CD4-positive, alpha-beta T cell treated with Interleukin-4 for 1 hour (primary cell): ENCODE measurements around the gene RRAS.
A peak's percentile ranks its signal among the peaks of the same experiment; 100 is the strongest.

Experiments
- DNase-seq, 2 donors: peaks; one replicate each; pipeline ENCODE4 v3.0.0-alpha.2; 2020 to 2022

RRAS gene

DNA sequence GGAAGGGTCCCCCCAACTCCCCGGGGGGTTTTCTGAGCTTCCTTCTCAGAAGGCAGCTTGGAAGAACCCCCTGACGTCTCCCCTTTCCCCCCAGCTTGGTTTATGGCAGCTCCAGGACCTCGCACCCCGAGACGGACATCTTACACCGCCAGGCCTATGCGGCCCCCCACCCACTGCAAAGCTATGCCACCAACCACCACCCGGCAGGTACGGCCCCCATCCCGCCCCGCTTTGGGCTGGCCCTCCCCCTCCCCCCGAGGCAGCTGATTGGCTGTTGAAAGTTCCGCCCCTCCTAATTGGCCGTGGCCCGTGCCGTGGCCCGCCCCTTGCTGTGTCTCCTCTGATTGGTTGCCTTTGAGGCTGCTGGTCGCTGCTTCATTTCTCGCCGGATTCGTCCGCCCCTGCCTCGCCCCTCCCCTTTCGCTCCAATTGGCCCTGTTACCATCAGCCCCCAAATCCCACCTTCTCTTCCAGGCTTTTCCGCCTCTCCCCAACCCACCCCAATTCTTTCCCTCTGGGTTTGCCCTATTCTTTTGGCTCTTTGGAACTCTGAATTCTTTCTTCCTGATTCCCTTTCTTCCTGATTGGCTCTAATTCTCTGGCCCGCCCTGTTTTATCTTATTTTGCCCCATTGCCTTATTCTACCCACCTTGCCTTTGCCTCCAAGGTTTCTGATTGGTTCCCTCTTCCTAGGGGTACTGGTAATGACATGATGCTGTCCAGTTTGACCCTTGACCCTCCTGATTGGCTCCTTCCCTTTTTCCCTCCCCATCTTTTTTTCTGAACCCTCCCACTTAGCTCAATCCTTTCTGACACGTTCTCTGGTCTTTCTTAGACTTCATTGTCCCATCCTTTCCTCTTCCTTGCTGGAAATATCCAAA lies 46.5 kb downstream of the RRAS start:
- peak; percentile 93 to 95 for DNase-seq

DNA sequence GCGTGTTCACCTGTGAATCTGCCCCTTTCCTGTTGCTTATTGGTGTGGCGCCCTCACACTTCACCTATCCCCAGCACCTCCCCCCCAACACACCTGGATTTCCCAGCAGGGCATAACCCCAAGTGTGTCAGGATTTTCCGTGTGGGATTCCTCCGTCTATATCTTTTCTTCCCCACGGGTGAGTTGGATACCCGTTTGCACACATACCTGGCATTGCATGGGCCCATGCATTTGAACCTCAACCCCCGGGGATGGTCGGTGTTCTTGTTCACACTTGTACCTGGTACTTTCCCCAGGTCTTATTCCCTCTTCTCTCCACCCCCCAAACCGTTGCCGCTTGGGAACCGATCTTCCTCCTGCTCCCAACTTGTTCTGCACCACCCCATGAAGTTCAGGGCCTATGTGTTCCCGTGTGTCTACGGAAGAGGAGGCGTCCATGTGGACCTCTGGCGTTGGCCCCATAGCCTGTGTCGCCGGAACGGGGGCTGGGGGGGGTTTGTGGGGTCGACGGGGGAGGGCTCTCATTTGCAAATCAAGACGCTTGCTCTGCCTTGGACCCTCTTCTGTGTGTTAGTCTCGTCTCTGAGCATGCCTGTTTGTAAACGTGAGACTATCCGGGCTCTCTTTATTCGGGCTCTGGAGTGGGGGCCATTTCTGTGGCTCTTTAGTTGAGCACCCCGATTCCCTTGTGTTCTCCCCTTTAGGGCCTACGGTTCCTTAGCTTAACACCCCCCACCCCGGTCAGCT lies 47.3 kb downstream of the RRAS start:
- peak in 1 of 2 donors; percentile 20 for DNase-seq

DNA sequence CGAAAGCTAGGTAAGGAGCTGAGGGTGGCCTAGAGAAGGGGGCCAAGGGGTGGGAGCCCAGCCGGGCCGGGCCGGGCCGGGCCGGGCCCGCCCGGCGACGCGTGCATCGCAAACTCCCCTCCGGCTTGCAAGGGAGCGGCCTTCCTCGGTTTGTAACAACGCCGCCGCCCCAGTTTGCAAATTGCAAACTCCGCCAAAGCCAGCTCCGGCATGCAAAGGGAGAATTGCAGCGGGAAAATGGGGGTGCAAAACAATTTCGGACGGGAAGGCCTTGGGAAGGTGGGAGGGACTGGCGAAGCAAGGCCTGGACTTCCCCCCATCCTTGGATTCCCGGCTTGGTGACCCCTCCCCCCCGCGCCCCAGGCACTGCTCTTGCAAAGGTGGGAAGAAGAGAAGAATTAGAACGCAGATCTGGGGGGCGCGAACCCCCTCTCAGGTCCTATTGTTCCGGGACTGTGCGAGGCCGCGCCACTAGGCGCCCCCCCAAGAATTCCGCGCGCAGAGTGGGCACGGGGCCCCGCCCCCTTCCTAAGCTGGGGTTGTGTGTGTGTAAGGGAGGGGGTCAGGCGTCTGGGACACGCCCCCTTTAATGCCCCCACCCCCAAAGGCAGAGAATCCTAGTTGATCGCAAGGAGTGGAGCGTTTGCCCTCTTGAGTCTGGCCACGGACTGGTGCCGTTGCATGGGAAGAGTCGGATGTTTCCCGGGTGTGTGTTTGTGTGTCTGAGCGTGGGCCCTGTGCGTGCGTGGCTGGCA lies 48.0 kb downstream of the RRAS start:
- peak; percentile 23 to 46 for DNase-seq

DNA sequence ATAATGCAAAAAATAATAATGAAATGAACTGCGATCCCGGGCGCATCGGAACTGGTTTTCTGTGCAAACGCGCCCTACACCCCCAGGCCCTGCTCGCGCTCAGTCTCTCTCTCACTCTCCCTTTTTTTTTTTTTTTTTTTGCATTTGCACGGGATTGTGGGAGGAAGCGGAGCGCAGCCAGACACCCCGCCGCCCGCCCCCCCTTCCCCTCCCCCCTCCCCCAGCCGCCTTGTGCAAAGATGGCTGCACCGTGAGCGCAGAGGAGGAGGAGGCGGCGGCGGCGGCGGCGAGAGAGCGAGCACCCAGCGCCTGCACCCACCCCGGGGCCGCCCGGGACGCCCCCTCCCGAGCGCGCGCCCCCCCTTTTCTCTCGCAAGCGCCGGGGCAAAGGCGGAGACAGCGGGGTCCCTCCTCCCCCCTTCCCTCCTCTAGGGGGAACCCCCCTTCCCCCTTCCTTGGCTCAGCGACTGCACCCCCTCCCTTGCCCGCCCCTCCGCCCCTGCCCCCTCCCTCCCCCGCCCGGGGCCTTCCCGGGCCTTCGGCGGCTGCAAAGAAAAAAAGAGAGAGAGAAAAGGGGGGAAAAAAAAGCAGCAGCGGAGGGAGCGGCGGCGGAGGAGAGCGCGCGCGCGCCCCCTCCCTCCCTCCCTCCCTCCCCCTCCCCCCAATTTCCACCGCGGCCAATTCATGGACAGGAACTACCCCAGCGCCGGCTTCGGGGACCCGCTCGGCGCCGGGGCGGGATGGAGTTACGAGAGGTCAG lies 48.8 kb downstream of the RRAS start, which contains the start of gene PRR12:
Gene PRR12, plus strand, starts transcription at position 212 of the 760 bp plus-strand sequence. Its CDS starts 473 bp downstream, at position 685.
- peak; percentile 77 to 86 for DNase-seq

DNA sequence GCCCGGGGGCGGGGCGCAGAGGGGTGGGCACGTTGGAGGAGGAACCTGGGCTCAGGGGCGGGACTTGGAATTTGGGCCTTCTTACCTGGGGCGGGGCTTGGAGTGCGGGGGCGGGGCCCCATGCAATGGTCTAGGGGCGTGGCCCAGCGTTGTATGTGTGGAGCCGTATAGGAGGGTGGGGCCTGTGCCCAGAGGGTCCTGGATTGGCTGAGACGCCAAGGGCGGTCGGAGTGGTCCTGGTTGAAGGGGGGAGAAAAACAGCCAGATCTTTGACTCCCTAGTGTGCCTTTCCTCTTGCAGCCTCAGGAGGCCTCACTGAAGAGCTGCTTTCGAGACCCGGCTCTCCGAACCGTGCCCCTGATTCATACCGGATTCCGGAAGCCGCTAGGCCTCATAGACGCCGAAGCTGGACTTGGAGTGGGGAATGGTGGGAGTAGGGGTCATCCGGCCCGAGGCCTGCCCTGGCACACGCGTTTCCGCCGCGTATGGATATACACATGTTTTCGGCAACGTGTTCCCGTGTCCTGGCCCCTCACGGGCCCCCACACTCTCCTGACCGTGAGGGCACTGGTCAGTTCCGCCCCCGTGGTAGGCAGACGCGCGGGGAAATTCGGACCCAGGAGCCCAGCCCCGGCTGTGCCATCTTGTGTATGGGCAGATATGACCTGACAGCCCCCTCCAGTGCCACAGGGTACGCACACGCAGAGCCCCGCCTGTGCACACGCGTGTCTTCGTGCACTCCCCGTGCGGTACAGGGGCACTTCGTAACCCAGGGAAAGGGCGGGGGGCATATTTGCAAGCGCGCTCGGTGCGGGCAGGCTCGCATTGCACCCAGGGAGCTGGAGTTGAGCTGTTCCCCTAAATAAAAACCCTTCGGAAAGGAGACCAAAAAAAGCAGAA lies 49.6 kb downstream of the RRAS start:
- peak; percentile 98 to 99 for DNase-seq

DNA sequence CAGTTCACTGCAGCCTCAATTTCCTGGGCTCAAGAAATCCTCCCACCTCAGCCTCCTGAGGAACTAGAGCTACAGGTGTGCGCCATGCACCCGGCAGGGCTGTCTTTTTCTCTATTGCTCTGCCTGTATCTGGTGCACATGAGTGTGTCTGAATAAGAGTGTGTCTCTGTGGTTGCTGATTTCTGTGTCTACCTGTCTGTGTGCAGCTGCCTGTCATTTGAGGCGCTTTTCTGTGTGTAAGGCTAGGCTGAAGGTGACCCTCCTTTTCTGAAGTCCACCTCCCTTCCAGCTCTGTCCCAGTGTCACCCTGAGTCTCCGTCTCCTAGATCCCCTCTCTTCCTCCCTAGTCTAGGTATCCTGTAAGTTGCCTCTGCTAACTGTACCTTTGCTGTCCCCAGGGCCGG lies 50.4 kb downstream of the RRAS start:
- DNase-seq: no peak

DNA sequence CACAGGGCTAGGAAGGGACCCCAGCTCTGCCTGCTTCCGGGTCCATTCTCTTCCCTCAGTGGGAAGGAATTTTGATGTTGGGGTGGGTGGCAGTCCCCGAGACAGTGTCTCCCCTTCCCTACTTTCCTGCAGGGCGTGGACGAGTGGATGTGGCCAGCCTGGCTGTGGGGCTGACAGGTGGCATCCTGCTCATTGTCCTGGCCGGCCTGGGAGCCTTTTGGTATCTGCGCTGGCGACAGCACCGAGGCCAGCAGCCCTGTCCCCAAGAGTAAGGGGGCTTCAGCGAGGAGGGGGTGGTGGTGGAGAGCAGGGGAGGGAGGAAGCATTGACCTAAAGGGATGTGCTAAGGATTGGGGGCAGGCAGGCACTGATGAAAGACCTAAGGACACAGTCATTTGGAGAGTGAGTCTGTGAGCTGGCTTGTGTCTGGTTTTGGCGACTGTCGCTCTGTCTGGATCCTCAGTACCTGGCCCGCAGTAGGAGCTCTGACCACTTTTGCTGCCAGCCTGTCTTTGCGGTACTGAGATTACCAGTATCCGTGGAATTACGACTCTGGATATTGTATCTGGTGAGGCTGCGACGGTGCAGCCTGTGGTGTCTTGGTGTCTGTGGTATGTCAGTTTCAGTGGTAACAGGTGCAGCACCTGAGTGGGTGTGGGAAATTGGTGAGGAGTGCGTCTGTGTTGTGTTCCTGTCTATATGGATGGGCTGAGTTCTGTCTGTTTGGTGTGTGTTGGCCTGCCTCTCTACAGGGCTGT lies 51.4 kb downstream of the RRAS start:
- DNase-seq: peak in 1 of 2 donors; percentile 43

DNA sequence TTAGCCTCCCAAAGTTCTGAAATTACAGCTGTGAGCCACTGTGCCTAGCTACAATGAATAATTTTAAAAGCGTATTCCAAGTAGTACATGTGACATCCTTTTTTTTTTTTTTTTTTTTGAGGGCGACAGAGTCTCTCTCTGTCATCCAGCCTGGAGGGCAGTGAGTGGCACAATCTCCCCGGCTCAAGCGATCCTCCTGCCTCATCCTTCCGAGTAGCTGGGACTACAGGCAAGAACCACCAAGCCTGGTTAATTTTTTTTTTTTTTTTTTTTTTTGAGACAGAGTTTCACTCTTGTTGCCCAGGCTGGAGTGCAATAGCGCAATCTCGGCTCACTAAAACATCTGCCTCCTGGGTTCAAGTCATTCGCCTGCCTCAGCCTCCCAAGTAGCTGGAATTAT lies 52.7 kb downstream of the RRAS start:
- no peak for DNase-seq
